Tibial artery (tissue), 4 donors: ENCODE measurements around the gene ROPN1.
A peak's percentile ranks its signal among the peaks of the same experiment; 100 is the strongest.
"Not testable (repeated sequence)": the region's sequence is repeated elsewhere in the genome, so short reads cannot be mapped to it uniquely, and the experiment has no call there.

Experiments
- DNase-seq, 2 donors: peaks; one replicate each; pipeline ENCODE4 v3.0.0-alpha.2; 2019
- H3K27ac ChIP-seq, 2 donors: fragments of 200-600 bp; sonication (generic) in 1 of 2; 1 replicate in 1 of 2; 2 replicates in 1 of 2; pipeline ENCODE4 v1.5.1; 2018 to 2019; ENCODE audit warnings: mild to moderate bottlenecking in 1 of 2
- H3K27me3 ChIP-seq, 2 donors: fragments of 200-600 bp; sonication (generic) in 1 of 2; one replicate each; pipeline versions ENCODE4 v1.5.1 to v1.6.0; 2016 to 2019
- H3K36me3 ChIP-seq, 3 donors: fragments of 200-600 bp; sonication (generic) in 2 of 3; one replicate each; pipeline ENCODE4 v1.5.1; 2016 to 2019; ENCODE audit warnings: mild to moderate bottlenecking in 2 of 3
- H3K4me1 ChIP-seq, 4 donors: fragments of 200-600 bp; sonication (generic) in 2 of 4; 1 replicate in 3 of 4; 2 replicates in 1 of 4; pipeline ENCODE4 v1.5.1; 2016 to 2019
- H3K4me3 ChIP-seq, 2 donors: fragments of 200-600 bp; sonication (generic) in 1 of 2; 1 replicate in 1 of 2; 2 replicates in 1 of 2; pipeline ENCODE4 v1.5.1; 2018 to 2019; ENCODE audit warnings: mild to moderate bottlenecking in 2 of 2
- H3K9me3 ChIP-seq, 3 donors: fragments of 200-600 bp; sonication (generic) in 1 of 3; one replicate each; pipeline ENCODE4 v1.5.1; 2016 to 2019
- intact Hi-C: fragments of 100-400 bp; cut with DNase I; formaldehyde crosslinking; loops from one replicate; pipeline ENCODE4 v1.15.0; 2023; ENCODE audit warnings: low total_unique reads
- TF ChIP-seq, protein P1 (sequence below), 2 experiments: fragments of 200-600 bp in 1 of 2; fragments of 450-650 bp in 1 of 2; IDR thresholded peaks; one replicate each; pipeline ENCODE4 v1.5.1; 2017 to 2019; ENCODE audit warnings: antibody characterized with exemption in 2 of 2, mild to moderate bottlenecking in 1 of 2, moderate library complexity in 1 of 2

Gene ROPN1

GRCh38 chr3:124034016-124034843 lies 42.3 kb upstream of the ROPN1 start:
- TF ChIP-seq, protein P1, sequence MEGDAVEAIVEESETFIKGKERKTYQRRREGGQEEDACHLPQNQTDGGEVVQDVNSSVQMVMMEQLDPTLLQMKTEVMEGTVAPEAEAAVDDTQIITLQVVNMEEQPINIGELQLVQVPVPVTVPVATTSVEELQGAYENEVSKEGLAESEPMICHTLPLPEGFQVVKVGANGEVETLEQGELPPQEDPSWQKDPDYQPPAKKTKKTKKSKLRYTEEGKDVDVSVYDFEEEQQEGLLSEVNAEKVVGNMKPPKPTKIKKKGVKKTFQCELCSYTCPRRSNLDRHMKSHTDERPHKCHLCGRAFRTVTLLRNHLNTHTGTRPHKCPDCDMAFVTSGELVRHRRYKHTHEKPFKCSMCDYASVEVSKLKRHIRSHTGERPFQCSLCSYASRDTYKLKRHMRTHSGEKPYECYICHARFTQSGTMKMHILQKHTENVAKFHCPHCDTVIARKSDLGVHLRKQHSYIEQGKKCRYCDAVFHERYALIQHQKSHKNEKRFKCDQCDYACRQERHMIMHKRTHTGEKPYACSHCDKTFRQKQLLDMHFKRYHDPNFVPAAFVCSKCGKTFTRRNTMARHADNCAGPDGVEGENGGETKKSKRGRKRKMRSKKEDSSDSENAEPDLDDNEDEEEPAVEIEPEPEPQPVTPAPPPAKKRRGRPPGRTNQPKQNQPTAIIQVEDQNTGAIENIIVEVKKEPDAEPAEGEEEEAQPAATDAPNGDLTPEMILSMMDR (IDR thresholded peaks at IDR 0.05): no peak
- Histone ChIP-seq H3K36me3 (peaks cover 0 to 7% (median 0%) of the 10 kb centered on the region in 3 donors), H3K9me3 (peaks cover 0 to 3% (median 0%) of the 10 kb centered on the region in 3 donors), H3K27me3 (no peaks in the 10 kb centered on the region), H3K4me3 (peak overlapping the region; percentile 80 to 90), H3K27ac (peak overlapping the region; percentile 86 to 96), H3K4me1 (peaks cover 0 to 35% (median 4%) of the 10 kb centered on the region in 4 donors)
- peak in 1 of 2 donors; percentile 65 for DNase-seq
- intact Hi-C loops: loop anchor here (5.0 kb wide), 2 partner anchors 248 to 433 kb away; no protein-coding TSS in a partner anchor

DNA sequence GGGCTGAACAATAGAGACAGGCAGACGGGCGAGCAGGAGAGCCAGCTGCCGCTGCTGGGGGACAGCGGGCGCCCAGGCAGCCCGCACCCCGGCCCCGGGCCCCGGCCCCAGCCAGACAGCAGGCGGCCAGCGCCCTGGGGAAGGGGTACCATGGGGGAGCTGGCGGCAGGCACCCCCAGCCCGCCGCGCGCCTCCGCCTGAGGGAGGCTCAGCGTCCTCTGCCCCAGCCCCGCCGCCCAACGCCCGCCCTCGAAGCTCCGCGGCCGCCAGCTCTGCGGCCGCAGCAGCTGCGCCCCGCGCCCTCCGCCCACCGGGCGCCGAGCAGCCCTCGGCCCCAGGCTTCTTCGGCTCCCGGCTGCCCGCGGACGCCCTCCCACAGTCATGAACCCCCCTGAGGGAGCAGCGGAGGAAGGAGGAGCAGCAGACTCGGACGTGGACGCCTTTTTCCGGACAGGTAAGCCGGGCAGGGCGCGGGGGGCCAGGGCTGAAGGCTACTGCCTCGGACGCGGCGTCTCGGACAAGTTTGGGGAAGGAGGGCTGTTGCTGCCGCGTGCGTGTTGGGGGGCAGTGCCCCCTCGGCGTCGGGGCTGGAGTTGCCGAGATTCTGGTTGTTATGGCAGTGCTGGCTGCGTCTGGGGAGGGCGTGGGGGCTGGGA lies 41.6 kb upstream of the ROPN1 start, which contains the start of gene KALRN:
Gene KALRN, plus strand, starts transcription at position 10 of the 656 bp plus-strand sequence.
- TF ChIP-seq, protein P1 (IDR thresholded peaks at IDR 0.05): no peak
- H3K9me3 ChIP-seq: no peaks in the 10 kb centered on the region
- peaks cover 0 to 7% (median 0%) of the 10 kb centered on the region in 3 donors for H3K36me3 ChIP-seq
- DNase-seq: peak in 1 of 2 donors; percentile 64
- peaks cover 0 to 28% (median 4%) of the 10 kb centered on the region in 4 donors for H3K4me1 ChIP-seq
- H3K27me3 ChIP-seq: no peaks in the 10 kb centered on the region
- peak within 1 kb of the TSS; percentile 80 to 90 for H3K4me3 ChIP-seq
- peak within 1 kb of the TSS; percentile 86 to 96 for H3K27ac ChIP-seq
- intact Hi-C loops: loop anchor here (5.0 kb wide), 2 partner anchors 249 to 434 kb away; no protein-coding TSS in a partner anchor

DNA sequence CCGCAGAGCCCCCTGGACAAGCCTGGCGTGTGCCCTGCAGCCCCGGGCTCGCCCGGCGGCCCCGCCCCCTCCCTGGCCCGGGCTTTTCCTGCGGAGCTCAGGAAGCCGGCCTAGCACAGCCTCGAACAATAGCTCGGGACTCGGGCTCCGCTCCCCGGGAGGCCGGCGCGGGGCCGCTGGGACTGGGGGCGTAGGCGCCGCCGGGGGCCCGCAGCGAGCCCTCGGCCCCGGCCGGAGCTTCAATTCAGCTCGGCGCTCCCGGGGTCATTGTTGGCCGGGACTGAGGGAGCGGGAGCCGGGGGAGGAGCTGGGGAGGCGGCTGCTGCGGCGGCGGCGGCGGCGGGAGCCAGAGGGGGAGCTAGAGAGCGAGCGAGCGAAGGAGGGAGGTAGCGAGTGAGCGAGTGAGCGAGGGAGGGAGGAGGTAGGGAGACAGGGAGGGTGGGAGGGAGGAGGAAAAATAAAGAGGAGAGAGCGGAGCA lies 41.0 kb upstream of the ROPN1 start:
- intact Hi-C loops: loop anchor here (5.0 kb wide), 2 partner anchors 249 to 434 kb away; no protein-coding TSS in a partner anchor

GRCh38 chr3:124032311-124032880 lies 40.5 kb upstream of the ROPN1 start:
- Histone ChIP-seq H3K36me3 (peaks cover 0 to 7% (median 0%) of the 10 kb centered on the region in 3 donors), H3K27me3 (no peaks in the 10 kb centered on the region), H3K4me1 (peaks cover 0 to 26% (median 4%) of the 10 kb centered on the region in 4 donors), H3K4me3 (peak overlapping the region; percentile 80 to 90), H3K27ac (peak overlapping the region; percentile 86 to 96), H3K9me3 (no peaks in the 10 kb centered on the region)
- intact Hi-C loops: loop anchor here (5.0 kb wide), 2 partner anchors 250 to 435 kb away; no protein-coding TSS in a partner anchor
- TF ChIP-seq, protein P1 (IDR thresholded peaks at IDR 0.05): no peak
- DNase-seq: peak; percentile 42 to 85

More for the DNA sequence above, 41.0 kb upstream of the ROPN1 start:
- Histone ChIP-seq H3K4me1 (peaks cover 0 to 28% (median 4%) of the 10 kb centered on the region in 4 donors), H3K9me3 (no peaks in the 10 kb centered on the region), H3K27ac (peak overlapping the region; percentile 86 to 96), H3K27me3 (no peaks in the 10 kb centered on the region), H3K4me3 (peak overlapping the region; percentile 80 to 90), H3K36me3 (peaks cover 0 to 7% (median 0%) of the 10 kb centered on the region in 3 donors)
- peak; percentile 76 to 92 for DNase-seq
- TF ChIP-seq, protein P1 (IDR thresholded peaks at IDR 0.05): peak; percentile 72 to 83

DNA sequence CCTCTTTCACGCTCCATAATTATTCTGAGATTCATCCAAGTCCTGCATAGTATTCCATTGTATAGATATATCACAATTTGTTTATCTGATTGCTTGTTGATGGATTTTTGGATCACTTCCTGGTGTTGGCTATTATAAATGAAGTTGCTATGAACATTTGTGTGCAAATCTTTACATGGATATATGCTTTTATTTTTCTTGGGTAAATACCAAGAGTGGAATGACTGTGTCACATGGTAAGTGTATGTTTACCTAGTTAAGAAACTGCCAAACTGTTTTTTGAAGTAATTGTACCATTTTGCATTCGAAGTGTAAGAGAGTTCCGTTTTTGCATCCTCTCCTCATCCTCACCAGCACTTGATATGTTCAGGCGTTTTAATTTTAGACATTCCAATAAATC lies 34.6 kb upstream of the ROPN1 start:
- intact Hi-C loops: no loop called here

DNA sequence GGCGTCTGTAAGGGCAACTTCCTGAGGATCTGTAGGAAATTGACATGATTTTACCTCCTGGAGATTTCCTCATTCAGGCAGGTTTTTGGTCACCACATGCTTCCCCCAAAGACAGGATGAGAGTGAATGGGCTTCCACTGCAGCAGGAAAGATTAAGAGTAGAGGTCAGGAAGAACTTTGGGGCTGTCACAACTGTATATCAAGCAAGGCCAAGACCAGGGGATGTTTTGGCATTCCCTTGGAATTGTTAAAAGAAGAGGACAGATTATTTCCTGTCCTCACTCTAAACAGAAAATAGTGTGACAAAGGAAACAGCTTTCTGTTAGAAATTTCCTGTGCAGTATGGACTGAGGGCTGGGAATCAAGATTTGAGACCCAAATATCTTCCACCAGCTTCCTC lies 31.6 kb upstream of the ROPN1 start:
- H3K27ac ChIP-seq, H3K4me3 ChIP-seq, H3K27me3 ChIP-seq, DNase-seq, H3K9me3 ChIP-seq, H3K4me1 ChIP-seq, intact Hi-C loops, H3K36me3 ChIP-seq: not testable (repeated sequence)

More for the DNA sequence above, 34.6 kb upstream of the ROPN1 start:
- Histone ChIP-seq H3K36me3 (no peaks in the 10 kb centered on the region), H3K9me3 (no peaks in the 10 kb centered on the region), H3K4me3 (no peak overlapping the region), H3K27me3 (no peaks in the 10 kb centered on the region), H3K27ac (no peak overlapping the region), H3K4me1 (no peaks in the 10 kb centered on the region)
- no peak for DNase-seq
- TF ChIP-seq, protein P1 (IDR thresholded peaks at IDR 0.05): no peak
